ENCODE measurements around the gene DUSP14. TPM values are rescaled to one million over a fixed set of nuclear protein-coding genes. Genes with fewer than 3 reads are reported as not detected.
A peak's percentile ranks its signal among the peaks of the same experiment; 100 is the strongest.
"Not testable (repeated sequence)": the region's sequence is repeated elsewhere in the genome, so short reads cannot be mapped to it uniquely, and the experiment has no call there.

The DUSP14 gene
- total RNA-seq, 1 donor from 2014 or later = 21.4 TPM

DNA sequence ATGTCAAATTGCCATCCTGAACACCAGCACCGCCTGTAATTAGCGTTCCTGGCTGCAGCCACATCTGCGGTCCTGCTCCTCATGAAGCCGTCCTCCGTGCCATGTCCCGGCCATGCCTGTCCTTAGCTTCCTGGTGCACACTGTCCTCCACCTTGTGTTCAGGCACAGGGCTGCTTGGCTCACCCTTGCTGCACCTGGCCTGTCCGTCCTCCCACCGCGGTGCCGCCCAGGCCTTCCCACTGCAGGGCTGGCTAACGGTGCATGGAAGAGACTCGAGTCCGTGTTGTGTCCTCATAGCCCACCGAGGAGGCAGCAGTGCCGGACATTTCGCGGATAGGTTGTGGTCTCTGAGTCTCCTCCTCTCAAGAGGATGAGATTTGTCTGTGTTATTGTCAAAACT lies 20.4 kb downstream of the DUSP14 start:
- H3K4me1 Mint-ChIP-seq (ENCODE audit: low read depth) = peaks cover 5% of the 10 kb centered on the region
- peaks cover 8% of the 10 kb centered on the region for H3K36me3 Mint-ChIP-seq (ENCODE audit: low read depth)
- intact Hi-C loops (cut with micrococcal nuclease) = no loop called here
- no peaks in the 10 kb centered on the region for H3K27me3 Mint-ChIP-seq (ENCODE audit: insufficient read depth)
- H3K27ac Mint-ChIP-seq = no peak overlapping the region
- DNase-seq (ENCODE audit: low spot score) = no peak
- H3K9me3 Mint-ChIP-seq = no peaks in the 10 kb centered on the region
- no peak overlapping the region for H3K4me3 Mint-ChIP-seq

DNA sequence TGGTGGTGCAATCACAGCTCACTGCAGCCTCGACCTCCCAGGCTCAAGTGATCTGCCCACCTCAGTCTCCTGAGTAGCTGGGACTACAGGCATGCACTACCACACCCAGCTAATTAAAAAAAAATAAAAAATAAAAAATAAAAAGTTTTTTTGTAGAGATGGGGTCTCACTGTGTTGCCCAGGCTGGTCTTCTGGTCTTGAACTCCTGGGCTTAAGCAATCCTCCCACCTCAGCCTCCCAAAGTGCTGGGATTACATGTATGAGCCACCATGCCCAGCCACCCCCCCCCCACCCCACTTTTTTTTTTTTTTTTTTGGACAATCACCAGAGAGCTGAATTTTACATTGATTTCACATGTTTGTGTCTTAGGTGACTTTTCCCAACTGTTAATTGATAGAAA lies 22.0 kb downstream of the DUSP14 start:
- H3K27me3 Mint-ChIP-seq (ENCODE audit: insufficient read depth); H3K4me1 Mint-ChIP-seq (ENCODE audit: low read depth); DNase-seq (ENCODE audit: low spot score); H3K27ac Mint-ChIP-seq; H3K4me3 Mint-ChIP-seq; H3K9me3 Mint-ChIP-seq; H3K36me3 Mint-ChIP-seq (ENCODE audit: low read depth); intact Hi-C loops (cut with micrococcal nuclease): not testable (repeated sequence)

DNA sequence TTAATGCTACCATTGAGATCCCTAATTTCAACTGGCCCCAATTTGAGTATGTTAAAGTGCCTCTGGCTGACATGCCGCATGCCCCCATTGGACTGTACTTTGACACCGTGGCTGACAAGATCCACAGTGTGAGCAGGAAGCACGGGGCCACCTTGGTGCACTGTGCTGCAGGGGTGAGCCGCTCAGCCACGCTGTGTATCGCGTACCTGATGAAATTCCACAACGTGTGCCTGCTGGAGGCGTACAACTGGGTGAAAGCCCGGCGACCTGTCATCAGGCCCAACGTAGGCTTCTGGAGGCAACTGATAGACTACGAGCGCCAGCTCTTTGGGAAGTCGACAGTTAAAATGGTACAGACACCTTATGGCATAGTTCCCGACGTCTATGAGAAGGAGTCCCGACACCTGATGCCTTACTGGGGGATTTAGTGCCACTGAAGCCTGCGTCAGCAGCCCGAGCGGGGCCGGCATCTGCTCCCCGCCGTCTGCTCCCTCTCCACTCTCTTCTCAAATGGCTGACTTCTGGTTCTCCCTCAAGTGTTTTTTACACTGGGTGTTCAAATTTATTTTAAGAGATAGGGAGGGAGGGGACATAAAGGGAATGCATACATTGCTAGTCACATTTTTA lies 22.9 kb downstream of the DUSP14 start:
- Mint-ChIP-seq H3K27ac (no peak overlapping the region), H3K36me3 (ENCODE audit: low read depth) (peaks cover 8% of the 10 kb centered on the region), H3K9me3 (no peaks in the 10 kb centered on the region), H3K4me1 (ENCODE audit: low read depth) (no peaks in the 10 kb centered on the region), H3K4me3 (no peak overlapping the region), H3K27me3 (ENCODE audit: insufficient read depth) (no peaks in the 10 kb centered on the region)
- intact Hi-C loops (cut with micrococcal nuclease) = no loop called here
- DNase-seq (ENCODE audit: low spot score) = no peak

DNA sequence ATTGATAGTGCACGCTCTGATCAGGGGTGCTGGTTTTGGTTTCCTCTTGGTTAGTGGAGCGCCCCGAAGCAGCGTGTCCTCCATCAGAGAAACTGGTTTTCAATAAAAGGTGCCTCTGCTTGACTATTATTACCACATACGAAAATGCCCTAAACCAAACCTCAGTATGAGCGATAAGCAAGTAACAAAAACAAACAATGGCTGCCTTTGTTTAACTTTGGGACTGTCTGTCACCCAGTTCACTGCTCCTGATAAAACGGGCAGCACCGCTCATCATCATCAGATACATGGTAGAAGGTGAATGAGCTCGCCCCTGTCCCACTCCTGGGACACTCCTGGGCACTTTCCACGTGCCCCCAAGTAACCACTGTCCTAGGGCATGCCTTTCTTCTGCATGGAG lies 24.0 kb downstream of the DUSP14 start:
- H3K4me1 Mint-ChIP-seq (ENCODE audit: low read depth) = no peaks in the 10 kb centered on the region
- DNase-seq (ENCODE audit: low spot score) = no peak
- H3K27me3 Mint-ChIP-seq (ENCODE audit: insufficient read depth) = no peaks in the 10 kb centered on the region
- H3K9me3 Mint-ChIP-seq = no peaks in the 10 kb centered on the region
- no peak overlapping the region for H3K27ac Mint-ChIP-seq
- peaks cover 16% of the 10 kb centered on the region for H3K36me3 Mint-ChIP-seq (ENCODE audit: low read depth)
- no peak overlapping the region for H3K4me3 Mint-ChIP-seq
- intact Hi-C loops (cut with micrococcal nuclease) = no loop called here

GRCh38 chr17:37516127-37516571 lies 26.5 kb downstream of the DUSP14 start:
- no peak overlapping the region for H3K4me3 Mint-ChIP-seq
- peaks cover 10% of the 10 kb centered on the region for H3K4me1 Mint-ChIP-seq (ENCODE audit: low read depth)
- DNase-seq (ENCODE audit: low spot score) = no peak
- no peaks in the 10 kb centered on the region for H3K9me3 Mint-ChIP-seq
- intact Hi-C loops (cut with micrococcal nuclease) = no loop called here
- H3K27me3 Mint-ChIP-seq (ENCODE audit: insufficient read depth) = no peaks in the 10 kb centered on the region
- H3K27ac Mint-ChIP-seq = no peak overlapping the region
- H3K36me3 Mint-ChIP-seq (ENCODE audit: low read depth) = peaks cover 27% of the 10 kb centered on the region

GRCh38 chr17:37517881-37518280 lies 28.2 kb downstream of the DUSP14 start:
- Mint-ChIP-seq H3K36me3 (ENCODE audit: low read depth) (peaks cover 28% of the 10 kb centered on the region), H3K4me1 (ENCODE audit: low read depth) (peaks cover 10% of the 10 kb centered on the region), H3K27ac (no peak overlapping the region), H3K9me3 (no peaks in the 10 kb centered on the region), H3K27me3 (ENCODE audit: insufficient read depth) (no peaks in the 10 kb centered on the region), H3K4me3 (no peak overlapping the region)
- DNase-seq (ENCODE audit: low spot score) = no peak
- intact Hi-C loops (cut with micrococcal nuclease) = no loop called here

GRCh38 chr17:37518826-37519225 lies 29.1 kb downstream of the DUSP14 start:
- intact Hi-C loops (cut with micrococcal nuclease) = no loop called here
- DNase-seq (ENCODE audit: low spot score) = no peak
- H3K27me3 Mint-ChIP-seq (ENCODE audit: insufficient read depth) = no peaks in the 10 kb centered on the region
- H3K27ac Mint-ChIP-seq = peak overlapping the region; percentile 68
- H3K4me1 Mint-ChIP-seq (ENCODE audit: low read depth) = peaks cover 15% of the 10 kb centered on the region
- no peaks in the 10 kb centered on the region for H3K9me3 Mint-ChIP-seq
- H3K36me3 Mint-ChIP-seq (ENCODE audit: low read depth) = peaks cover 30% of the 10 kb centered on the region
- H3K4me3 Mint-ChIP-seq = no peak overlapping the region

- DNase-seq (ENCODE audit: low spot score) = no peak
- Mint-ChIP-seq H3K9me3 (no peaks in the 10 kb centered on the region), H3K27ac (peak overlapping the region; percentile 68), H3K27me3 (ENCODE audit: insufficient read depth) (no peaks in the 10 kb centered on the region), H3K36me3 (ENCODE audit: low read depth) (peaks cover 34% of the 10 kb centered on the region), H3K4me1 (ENCODE audit: low read depth) (peaks cover 16% of the 10 kb centered on the region), H3K4me3 (no peak overlapping the region)
- intact Hi-C loops (cut with micrococcal nuclease) = no loop called here
Observed at GRCh38 chr17:37519251-37519985, 29.7 kb downstream of the DUSP14 start.

DNA sequence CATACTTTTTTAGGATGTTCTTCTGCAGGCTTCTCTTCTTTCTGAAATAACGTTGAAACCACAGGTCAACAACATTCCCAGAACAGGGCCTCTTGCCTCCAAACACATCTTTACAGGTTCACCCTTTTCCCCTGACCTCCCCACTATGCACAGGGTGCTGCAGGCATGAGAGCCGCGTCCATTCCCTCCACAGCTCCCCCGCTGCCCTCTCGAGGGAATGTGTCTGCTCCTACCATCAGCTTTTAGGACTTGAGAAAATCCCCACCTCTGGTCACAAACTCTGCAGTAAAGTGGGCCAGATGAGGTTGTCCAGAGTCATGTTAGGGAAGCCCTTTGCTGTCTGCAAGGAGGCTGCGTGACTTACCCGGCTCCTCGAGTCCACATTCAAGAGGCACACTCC lies 30.5 kb downstream of the DUSP14 start:
- Mint-ChIP-seq H3K27ac (peak overlapping the region; percentile 12), H3K4me1 (ENCODE audit: low read depth) (peaks cover 16% of the 10 kb centered on the region), H3K4me3 (no peak overlapping the region), H3K36me3 (ENCODE audit: low read depth) (peaks cover 37% of the 10 kb centered on the region), H3K27me3 (ENCODE audit: insufficient read depth) (no peaks in the 10 kb centered on the region), H3K9me3 (no peaks in the 10 kb centered on the region)
- intact Hi-C loops (cut with micrococcal nuclease) = no loop called here
- DNase-seq (ENCODE audit: low spot score) = no peak

DNA sequence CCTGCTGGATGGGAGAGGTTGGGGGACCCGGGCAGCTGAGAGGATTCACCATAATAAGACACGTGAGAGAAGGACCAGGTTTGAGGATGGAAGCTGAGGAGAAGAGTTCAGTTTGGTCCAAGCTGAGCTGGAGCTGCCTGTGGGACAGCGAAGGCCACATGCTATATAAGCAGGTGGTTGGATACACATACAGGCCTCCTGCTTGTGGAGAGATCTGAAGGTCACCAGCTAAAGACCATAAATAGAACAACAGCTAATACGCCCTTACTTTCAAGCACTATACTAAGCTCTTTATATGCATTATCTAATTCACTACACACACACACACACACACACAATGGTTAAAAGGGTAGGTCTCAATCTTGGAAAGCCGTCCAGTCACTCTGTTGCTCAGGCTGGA lies 32.1 kb downstream of the DUSP14 start:
- H3K36me3 Mint-ChIP-seq (ENCODE audit: low read depth) = peaks cover 41% of the 10 kb centered on the region
- intact Hi-C loops (cut with micrococcal nuclease) = no loop called here
- H3K9me3 Mint-ChIP-seq = no peaks in the 10 kb centered on the region
- H3K27ac Mint-ChIP-seq = peak overlapping the region; percentile 52
- H3K4me3 Mint-ChIP-seq = no peak overlapping the region
- DNase-seq (ENCODE audit: low spot score) = no peak
- no peaks in the 10 kb centered on the region for H3K27me3 Mint-ChIP-seq (ENCODE audit: insufficient read depth)
- peaks cover 22% of the 10 kb centered on the region for H3K4me1 Mint-ChIP-seq (ENCODE audit: low read depth)

DNA sequence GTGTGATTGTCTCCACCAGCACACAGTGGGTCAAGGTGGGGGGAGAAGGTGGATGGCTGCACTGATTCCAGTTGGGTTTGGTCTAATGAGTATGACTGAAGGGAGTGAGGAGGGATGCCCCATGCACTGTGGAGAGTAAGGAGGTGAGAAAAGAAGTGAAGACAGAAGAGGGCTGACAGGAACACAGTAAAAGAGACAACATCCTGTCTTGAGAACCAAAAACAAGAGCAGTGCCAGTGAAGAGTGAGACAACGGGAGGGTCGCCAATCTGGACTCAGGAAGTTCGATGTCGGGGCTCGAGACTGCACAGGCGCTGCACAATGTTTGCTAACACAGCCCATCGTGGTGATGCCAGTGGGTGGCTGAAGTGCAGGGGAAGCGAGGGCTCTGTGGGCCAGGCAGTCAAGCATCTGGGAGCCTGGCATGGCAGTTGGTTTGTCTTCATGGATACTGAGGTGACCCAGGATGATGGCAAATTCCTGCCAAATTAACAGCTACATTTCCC lies 34.1 kb downstream of the DUSP14 start:
- no peak for DNase-seq (ENCODE audit: low spot score)
- no peaks in the 10 kb centered on the region for H3K9me3 Mint-ChIP-seq
- H3K4me3 Mint-ChIP-seq = no peak overlapping the region
- peaks cover 37% of the 10 kb centered on the region for H3K36me3 Mint-ChIP-seq (ENCODE audit: low read depth)
- H3K27me3 Mint-ChIP-seq (ENCODE audit: insufficient read depth) = no peaks in the 10 kb centered on the region
- peaks cover 27% of the 10 kb centered on the region for H3K4me1 Mint-ChIP-seq (ENCODE audit: low read depth)
- intact Hi-C loops (cut with micrococcal nuclease) = no loop called here
- peak overlapping the region; percentile 55 for H3K27ac Mint-ChIP-seq

DNA sequence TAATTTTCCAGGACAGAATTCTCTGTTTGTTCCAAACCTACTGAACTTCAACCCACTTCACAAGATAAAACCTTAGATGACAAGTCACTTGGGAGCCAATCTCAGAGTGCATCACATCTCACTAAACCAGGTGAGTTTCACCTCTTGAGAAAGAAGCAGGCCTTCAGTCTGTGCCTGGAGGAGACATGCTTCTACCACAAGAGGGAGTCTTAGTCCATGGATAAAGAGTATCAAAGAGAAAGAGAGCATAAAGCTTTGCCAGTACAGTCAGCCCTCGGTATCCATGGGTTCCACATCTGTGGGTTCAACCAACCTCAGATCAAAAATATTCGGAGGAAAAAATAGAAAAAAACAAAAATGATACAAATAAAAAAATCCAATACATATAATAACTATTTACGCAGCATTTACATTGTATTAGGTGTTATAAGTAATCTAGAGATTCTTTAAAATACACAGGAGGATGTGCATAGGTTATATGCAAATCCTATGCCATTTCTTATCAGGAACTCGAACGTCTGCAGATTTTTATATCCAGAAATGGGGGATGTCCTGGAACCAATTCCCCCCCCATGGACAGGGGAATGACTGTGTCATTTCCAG lies 37.7 kb downstream of the DUSP14 start:
- Mint-ChIP-seq H3K36me3 (ENCODE audit: low read depth) (peaks cover 40% of the 10 kb centered on the region), H3K4me1 (ENCODE audit: low read depth) (peaks cover 17% of the 10 kb centered on the region), H3K9me3 (no peaks in the 10 kb centered on the region), H3K27me3 (ENCODE audit: insufficient read depth) (no peaks in the 10 kb centered on the region), H3K27ac (no peak overlapping the region), H3K4me3 (no peak overlapping the region)
- no peak for DNase-seq (ENCODE audit: low spot score)
- intact Hi-C loops (cut with micrococcal nuclease) = loop anchor here (1.0 kb wide), 1 partner anchor 264 kb away; no protein-coding TSS in a partner anchor

- H3K27ac Mint-ChIP-seq = no peak overlapping the region
- DNase-seq (ENCODE audit: low spot score) = no peak
- intact Hi-C loops (cut with micrococcal nuclease) = no loop called here
- H3K4me1 Mint-ChIP-seq (ENCODE audit: low read depth) = peaks cover 11% of the 10 kb centered on the region
- H3K4me3 Mint-ChIP-seq = no peak overlapping the region
- no peaks in the 10 kb centered on the region for H3K27me3 Mint-ChIP-seq (ENCODE audit: insufficient read depth)
- no peaks in the 10 kb centered on the region for H3K9me3 Mint-ChIP-seq
- H3K36me3 Mint-ChIP-seq (ENCODE audit: low read depth) = peaks cover 29% of the 10 kb centered on the region
Observed at GRCh38 chr17:37530420-37530819, 40.7 kb downstream of the DUSP14 start.

Measured in activated T-helper 1 cell treated with anti-CD3 and anti-CD28 coated beads, Interleukin-12 subunit alpha, Interleukin-12 subunit beta, Interleukin-2, Interleukin-4 antibody, amounts not matched to agents 30 ng/mL and 10 ng/mL and 1 ng/mL, durations not matched to agents 14 hours and 24 hours and 36 hours (primary cell).